Measurements from ENCODE around the gene AMIGO3. TPM values are rescaled to one million over a fixed set of nuclear protein-coding genes. Genes with fewer than 3 reads are reported as not detected.

The AMIGO3 gene, protein sequence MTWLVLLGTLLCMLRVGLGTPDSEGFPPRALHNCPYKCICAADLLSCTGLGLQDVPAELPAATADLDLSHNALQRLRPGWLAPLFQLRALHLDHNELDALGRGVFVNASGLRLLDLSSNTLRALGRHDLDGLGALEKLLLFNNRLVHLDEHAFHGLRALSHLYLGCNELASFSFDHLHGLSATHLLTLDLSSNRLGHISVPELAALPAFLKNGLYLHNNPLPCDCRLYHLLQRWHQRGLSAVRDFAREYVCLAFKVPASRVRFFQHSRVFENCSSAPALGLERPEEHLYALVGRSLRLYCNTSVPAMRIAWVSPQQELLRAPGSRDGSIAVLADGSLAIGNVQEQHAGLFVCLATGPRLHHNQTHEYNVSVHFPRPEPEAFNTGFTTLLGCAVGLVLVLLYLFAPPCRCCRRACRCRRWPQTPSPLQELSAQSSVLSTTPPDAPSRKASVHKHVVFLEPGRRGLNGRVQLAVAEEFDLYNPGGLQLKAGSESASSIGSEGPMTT
- 3.2 TPM in 1 of 2 replicates, not detected in the other for total RNA-seq (2014; rRNA removed; shearing (Covaris generic))
- polyA plus RNA-seq (2016; fragmentation: Nextera tagmentation; extraction: Ambion mirVana): 0.18 and 0.25 TPM in 2 replicates

DNA sequence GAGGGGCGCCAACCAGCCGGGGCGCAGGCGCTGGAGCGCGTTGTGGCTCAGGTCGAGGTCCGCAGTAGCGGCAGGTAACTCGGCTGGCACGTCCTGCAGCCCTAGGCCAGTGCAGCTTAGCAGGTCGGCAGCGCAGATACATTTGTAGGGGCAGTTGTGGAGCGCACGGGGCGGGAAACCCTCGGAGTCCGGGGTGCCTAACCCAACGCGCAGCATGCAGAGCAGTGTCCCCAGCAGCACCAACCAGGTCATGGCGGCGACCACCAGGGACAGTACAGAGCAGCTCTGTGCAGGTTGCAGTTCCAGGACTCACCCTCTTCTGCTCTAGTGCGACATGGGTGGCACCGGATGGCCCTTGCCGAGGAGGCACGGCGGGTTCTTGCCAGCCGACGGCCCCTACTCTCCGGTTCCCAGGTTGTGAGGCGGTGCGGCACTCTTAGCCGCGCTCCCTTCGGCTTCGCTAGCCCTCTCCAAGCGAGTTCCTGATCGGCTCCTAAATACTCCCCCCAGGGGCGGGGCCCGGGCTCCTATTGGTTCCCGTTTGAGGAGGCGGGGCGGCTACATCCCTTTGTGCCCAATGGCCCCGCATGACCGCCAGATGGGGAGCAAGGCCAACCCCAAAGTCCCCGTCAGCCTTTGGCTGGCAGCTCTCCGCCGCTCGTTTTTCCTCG is at the start of gene AMIGO3:
Gene AMIGO3, minus strand, starts transcription at position 471 of the 671 bp plus-strand sequence. Its CDS starts 219 bp downstream, at position 252.
- Histone ChIP-seq H3K4me2 (ENCODE audit: unreplicated experiment) (peak within 1 kb of the TSS; percentile 60), H3K79me2 (ENCODE audit: insufficient read depth) (peaks cover 18% of the 10 kb centered on the region), H3F3A (ENCODE audit: insufficient read depth) (0 out of 2 replicates have a peak, but pooled peaks cover 10% of the 10 kb centered on the region), H3K9me2 (ENCODE audit: insufficient read depth) (no peaks in the 10 kb centered on the region), H3K4me1 (ENCODE audit: insufficient read depth) (peaks cover 7% of the 10 kb centered on the region; the same call in 1 of the 2 replicates), H3K36me3 (ENCODE audit: low read depth) (no peaks in the 10 kb centered on the region), H4K20me1 (ENCODE audit: insufficient read depth) (no peaks in the 10 kb centered on the region), H3K27me3 (replicated peaks; ENCODE audit: insufficient read depth) (no peaks in the 10 kb centered on the region), H3K27ac (peak within 1 kb of the TSS; percentile 35; the same call in 1 of the 2 replicates), H3K9ac (peak within 1 kb of the TSS; percentile 60), H2AFZ (no peak within 1 kb of the TSS), H3K4me3 (peak within 1 kb of the TSS; percentile 64), H3K9me3 (ENCODE audit: low read depth) (no peaks in the 10 kb centered on the region)
- TF ChIP-seq EZH2 (IDR thresholded peaks at IDR 0.05; ENCODE audit: insufficient read depth, poor library complexity, severe bottlenecking) (no peak), EZH2phosphoT487 (IDR thresholded peaks at IDR 0.05; ENCODE audit: insufficient read depth, low read depth) (no peak)
- 2 to 4% methylated on average over 45 of the region's 50 CpGs for WGBS, 2 experiments (ENCODE audit: low coverage in 1 of 2, low lambda C conversion rate in 2 of 2, missing lambda C conversion rate in 2 of 2)
- peak; percentile 99 for DNase-seq
- in situ Hi-C loops (cut with MboI): no loop called here

DNA sequence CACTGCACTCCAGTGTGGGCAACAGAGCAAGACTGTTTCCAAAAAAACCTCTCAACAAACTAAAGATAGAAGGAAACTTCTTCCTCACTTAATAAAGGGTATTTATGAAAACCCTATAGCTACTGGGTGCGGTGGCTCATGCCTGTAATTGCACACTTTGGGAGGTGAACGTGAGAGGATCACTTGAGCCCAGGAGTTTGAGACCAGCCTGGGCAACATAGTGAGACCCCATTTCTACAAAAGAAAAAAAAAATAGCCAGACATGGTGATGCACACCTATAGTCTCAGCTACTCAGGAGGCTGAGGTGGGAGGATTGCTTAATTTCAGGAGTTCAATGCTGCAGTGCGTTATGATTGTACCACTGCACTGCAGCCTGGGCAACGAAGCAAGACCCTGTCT is 44.5 kb upstream of the AMIGO3 start:
- Histone ChIP-seq H3K9me2 (ENCODE audit: insufficient read depth) (no peaks in the 10 kb centered on the region), H3K4me2 (ENCODE audit: unreplicated experiment) (no peak overlapping the region), H3K27ac (no peak overlapping the region), H3K4me3 (no peak overlapping the region), H3K4me1 (ENCODE audit: insufficient read depth) (no peaks in the 10 kb centered on the region), H4K20me1 (ENCODE audit: insufficient read depth) (peaks cover 3% of the 10 kb centered on the region; the same call in 1 of the 2 replicates), H3K79me2 (ENCODE audit: insufficient read depth) (peaks cover 100% of the 10 kb centered on the region), H3K9me3 (ENCODE audit: low read depth) (no peaks in the 10 kb centered on the region), H3K36me3 (ENCODE audit: low read depth) (no peaks in the 10 kb centered on the region), H2AFZ (no peak overlapping the region), H3K9ac (no peak overlapping the region), H3K27me3 (replicated peaks; ENCODE audit: insufficient read depth) (no peaks in the 10 kb centered on the region), H3F3A (ENCODE audit: insufficient read depth) (no peaks in the 10 kb centered on the region)
- no peak for DNase-seq
- in situ Hi-C loops (cut with MboI): no loop called here
- TF ChIP-seq EZH2 (IDR thresholded peaks at IDR 0.05; ENCODE audit: insufficient read depth, poor library complexity, severe bottlenecking) (no peak), EZH2phosphoT487 (IDR thresholded peaks at IDR 0.05; ENCODE audit: insufficient read depth, low read depth) (no peak)
- 88 to 91% methylated on average over 4 of the region's 4 CpGs for WGBS, 2 experiments (ENCODE audit: low coverage in 1 of 2, low lambda C conversion rate in 2 of 2, missing lambda C conversion rate in 2 of 2)

DNA sequence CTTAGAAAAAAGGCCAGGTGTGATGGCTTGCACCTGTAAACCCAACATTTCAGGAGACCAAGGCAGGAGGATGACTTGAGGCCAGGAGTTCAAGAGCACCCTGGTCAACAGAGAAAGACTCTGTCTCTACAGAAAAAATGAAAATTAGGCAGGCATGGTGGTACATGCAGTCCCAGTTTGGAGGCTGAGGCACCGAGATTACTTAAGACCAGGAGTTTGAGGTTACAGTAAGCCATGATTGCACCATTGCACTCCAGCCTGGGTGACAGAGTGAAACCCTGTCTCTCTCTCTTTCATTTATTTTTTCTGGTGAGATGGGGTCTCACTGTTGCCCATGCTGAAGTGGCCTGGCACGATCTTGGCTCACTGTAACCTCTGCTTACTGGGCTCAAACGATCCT is 42.2 kb upstream of the AMIGO3 start:
- H3K79me2 ChIP-seq (ENCODE audit: insufficient read depth): peaks cover 100% of the 10 kb centered on the region
- H3K4me1 ChIP-seq (ENCODE audit: insufficient read depth): no peaks in the 10 kb centered on the region
- H4K20me1 ChIP-seq (ENCODE audit: insufficient read depth): peaks cover 3% of the 10 kb centered on the region; the same call in 1 of the 2 replicates
- no peaks in the 10 kb centered on the region for H3K36me3 ChIP-seq (ENCODE audit: low read depth)
- no peak overlapping the region for H3K4me3 ChIP-seq
- in situ Hi-C loops (cut with MboI): no loop called here
- TF ChIP-seq EZH2phosphoT487 (IDR thresholded peaks at IDR 0.05; ENCODE audit: insufficient read depth, low read depth): no peak
- no peak for TF ChIP-seq EZH2 (IDR thresholded peaks at IDR 0.05; ENCODE audit: insufficient read depth, poor library complexity, severe bottlenecking)
- DNase-seq: no peak
- no peaks in the 10 kb centered on the region for H3K27me3 ChIP-seq (replicated peaks; ENCODE audit: insufficient read depth)
- H3K9me2 ChIP-seq (ENCODE audit: insufficient read depth): no peaks in the 10 kb centered on the region
- no peak overlapping the region for H3K27ac ChIP-seq
- H3K9me3 ChIP-seq (ENCODE audit: low read depth): no peaks in the 10 kb centered on the region
- 80 to 87% methylated on average over 3 of the region's 3 CpGs for WGBS, 2 experiments (ENCODE audit: low coverage in 1 of 2, low lambda C conversion rate in 2 of 2, missing lambda C conversion rate in 2 of 2)
- H3K9ac ChIP-seq: no peak overlapping the region
- H3F3A ChIP-seq (ENCODE audit: insufficient read depth): no peaks in the 10 kb centered on the region
- H3K4me2 ChIP-seq (ENCODE audit: unreplicated experiment): no peak overlapping the region
- H2AFZ ChIP-seq: no peak overlapping the region

DNA sequence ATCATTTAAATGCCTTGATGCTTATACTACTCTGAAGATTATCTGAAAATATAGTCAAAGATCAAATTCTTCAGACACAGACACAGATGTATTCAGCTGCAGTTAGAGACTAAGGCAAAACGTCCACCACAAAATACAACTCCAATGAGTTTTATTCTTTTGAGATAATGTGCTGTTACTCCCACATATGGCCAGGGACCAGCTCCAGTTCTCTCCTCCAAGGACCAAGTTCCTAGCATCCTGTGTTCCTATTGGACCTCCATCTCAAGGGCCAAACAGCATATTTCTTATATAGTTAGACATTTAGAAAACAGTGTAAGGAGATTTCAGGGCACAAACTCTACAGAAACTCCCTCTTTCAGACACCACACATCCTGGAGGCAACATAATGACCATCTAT is 39.7 kb upstream of the AMIGO3 start:
- no peaks in the 10 kb centered on the region for H3K9me2 ChIP-seq (ENCODE audit: insufficient read depth)
- H3K9ac ChIP-seq: no peak overlapping the region
- peaks cover 100% of the 10 kb centered on the region for H3K79me2 ChIP-seq (ENCODE audit: insufficient read depth)
- H4K20me1 ChIP-seq (ENCODE audit: insufficient read depth): peaks cover 3% of the 10 kb centered on the region; the same call in 1 of the 2 replicates
- no peaks in the 10 kb centered on the region for H3K36me3 ChIP-seq (ENCODE audit: low read depth)
- in situ Hi-C loops (cut with MboI): no loop called here
- no peaks in the 10 kb centered on the region for H3K27me3 ChIP-seq (replicated peaks; ENCODE audit: insufficient read depth)
- H3K4me2 ChIP-seq (ENCODE audit: unreplicated experiment): no peak overlapping the region
- H2AFZ ChIP-seq: no peak overlapping the region
- no peak overlapping the region for H3K4me3 ChIP-seq
- TF ChIP-seq EZH2phosphoT487 (IDR thresholded peaks at IDR 0.05; ENCODE audit: insufficient read depth, low read depth) (no peak), EZH2 (IDR thresholded peaks at IDR 0.05; ENCODE audit: insufficient read depth, poor library complexity, severe bottlenecking) (no peak)
- no peaks in the 10 kb centered on the region for H3F3A ChIP-seq (ENCODE audit: insufficient read depth)
- H3K27ac ChIP-seq: no peak overlapping the region
- H3K4me1 ChIP-seq (ENCODE audit: insufficient read depth): no peaks in the 10 kb centered on the region
- no peak for DNase-seq
- H3K9me3 ChIP-seq (ENCODE audit: low read depth): no peaks in the 10 kb centered on the region
- 6 to 23% methylated on average over 1 of the region's 1 CpG for WGBS, 2 experiments (ENCODE audit: low coverage in 1 of 2, low lambda C conversion rate in 2 of 2, missing lambda C conversion rate in 2 of 2)

Measured in GM23248 (cell line).